H1 (cell line): ENCODE measurements around the gene SESN2. TPM values are rescaled to one million over a fixed set of nuclear protein-coding genes. Genes with fewer than 3 reads are reported as not detected.
A peak's percentile ranks its signal among the peaks of the same experiment; 100 is the strongest.

Experiments used
- CTCF ChIA-PET: fragments of 300-600 bp; sonication (Branson Sonifier 250); formaldehyde crosslinking; loops from one replicate; lab custom pipeline; 2021; ENCODE audit not compliant: partially characterized antibody; lab: Charles Lee
- POLR2A ChIA-PET: fragments of 300-600 bp; sonication (Branson Sonifier 250); formaldehyde crosslinking; loops from one replicate; lab custom pipeline; 2021; ENCODE audit warnings: inconsistent platforms; ENCODE audit not compliant: partially characterized antibody; lab: Charles Lee
- DNase-seq, 2 experiments: peaks; one replicate each; pipeline versions ENCODE4 v3.0.0 to v3.0.0-alpha.2; 2010 to 2022; ENCODE audit warnings: low spot score in 2 of 2, low read depth in 1 of 2, mixed read lengths in 1 of 2
- FAIRE-seq: peaks from 2 replicates; lab custom pipeline; 2011; peaks lifted over from hg19 to GRCh38; lab: Jason Lieb, UNC
- H2AFZ ChIP-seq: 2 replicates; pipeline ENCODE4 v1.8.1; 2012; ENCODE audit warnings: low read length, inconsistent platforms
- H2AK5ac ChIP-seq: 2 replicates; pipeline ENCODE4 v1.6.1; 2013; ENCODE audit warnings: low read depth, low read length
- H2BK120ac ChIP-seq: replicated peaks from 2 replicates; pipeline ENCODE3; 2013; ENCODE audit warnings: low read depth, low read length, inconsistent platforms
- H2BK12ac ChIP-seq: 2 replicates; pipeline ENCODE4 v1.6.1; 2013; ENCODE audit warnings: low read depth, low read length
- H2BK15ac ChIP-seq: 2 replicates; pipeline ENCODE4 v1.6.1; 2013; ENCODE audit warnings: low read length
- H2BK20ac ChIP-seq: 2 replicates; pipeline ENCODE4 v1.6.1; 2013; ENCODE audit warnings: low read length
- H2BK5ac ChIP-seq: 2 replicates; pipeline ENCODE4 v1.6.1; 2013; ENCODE audit warnings: low read depth, low read length
- H3K14ac ChIP-seq: 2 replicates; pipeline ENCODE4 v1.6.1; 2013; ENCODE audit warnings: inconsistent platforms; ENCODE audit not compliant: insufficient read length
- H3K18ac ChIP-seq: 2 replicates; pipeline ENCODE4 v1.6.1; 2013; ENCODE audit warnings: low read length; ENCODE audit errors: extremely low read depth
- H3K23ac ChIP-seq: 2 replicates; pipeline ENCODE4 v1.6.1; 2013; ENCODE audit warnings: inconsistent platforms; ENCODE audit not compliant: insufficient read length
- H3K23me2 ChIP-seq: 2 replicates; pipeline ENCODE4 v1.6.1; 2013; ENCODE audit warnings: low read depth, low read length
- H3K27ac ChIP-seq: 2 replicates; pipeline ENCODE4 v1.6.1; 2011; ENCODE audit warnings: low read depth, low read length, inconsistent platforms
- H3K27me3 ChIP-seq, 4 experiments: replicated peaks in 1 of 4; 1 replicate in 1 of 4; 2 replicates in 3 of 4; pipeline versions ENCODE4 v1.6.1 to v1.8.1; 2011 to 2013; ENCODE audit warnings: low read length in 3 of 4, mild to moderate bottlenecking in 3 of 4, inconsistent platforms in 2 of 4, mixed read lengths in 2 of 4, moderate library complexity in 1 of 4; ENCODE audit not compliant: control insufficient read depth in 3 of 4, insufficient read depth in 3 of 4; ENCODE audit errors: extremely low read depth in 1 of 4
- H3K36me3 ChIP-seq, 4 experiments: 2 replicates each; pipeline versions ENCODE4 v1.6.1 to v1.8.1; 2011 to 2013; ENCODE audit warnings: mild to moderate bottlenecking in 4 of 4, low read length in 3 of 4, moderate library complexity in 2 of 4, control low read depth in 1 of 4, inconsistent platforms in 1 of 4; ENCODE audit not compliant: insufficient read depth in 4 of 4, control insufficient read depth in 2 of 4
- H3K4ac ChIP-seq: replicated peaks from 2 replicates; pipeline ENCODE3; 2013; ENCODE audit warnings: low read length, low read depth, mixed read lengths, inconsistent platforms; ENCODE audit not compliant: insufficient read length
- H3K4me1 ChIP-seq, 4 experiments: replicated peaks in 1 of 4; 1 replicate in 1 of 4; 2 replicates in 3 of 4; pipeline versions ENCODE4 v1.6.1 to v1.8.1; 2011 to 2013; ENCODE audit warnings: low read length in 3 of 4, inconsistent platforms in 2 of 4, mixed read lengths in 1 of 4; ENCODE audit not compliant: insufficient read depth in 4 of 4, control insufficient read depth in 3 of 4
- H3K4me2 ChIP-seq, 2 experiments: 2 replicates each; pipeline versions ENCODE4 v1.6.1 to v1.8.1; 2011 to 2013; ENCODE audit warnings: low read depth in 2 of 2, low read length in 2 of 2, control low read depth in 1 of 2, inconsistent platforms in 1 of 2, mild to moderate bottlenecking in 1 of 2; ENCODE audit not compliant: insufficient read depth in 1 of 2
- H3K4me3 ChIP-seq, 4 experiments: fragments of 200-600, 300-600 bp in 1 of 4; sonication (generic), shearing (Covaris generic), sonication (Bioruptor Twin) in 1 of 4; 2 replicates each; pipeline versions ENCODE4 v1.5.1 to v1.8.1; 2011 to 2016; ENCODE audit warnings: low read length in 4 of 4, low read depth in 3 of 4, control low read depth in 2 of 4, inconsistent platforms in 2 of 4, mild to moderate bottlenecking in 2 of 4, mixed read lengths in 1 of 4, moderate library complexity in 1 of 4; ENCODE audit not compliant: insufficient read depth in 2 of 4; ENCODE audit errors: extremely low read depth in 1 of 4
- H3K56ac ChIP-seq: replicated peaks from 2 replicates; pipeline ENCODE3; 2013; ENCODE audit warnings: low read depth, mild to moderate bottlenecking, mixed read lengths, low read length, inconsistent platforms; ENCODE audit not compliant: insufficient read length
- H3K79me1 ChIP-seq: 2 replicates; pipeline ENCODE4 v1.6.1; 2013; ENCODE audit warnings: low read depth, low read length, control low read depth
- H3K79me2 ChIP-seq, 2 experiments: 2 replicates each; pipeline versions ENCODE4 v1.6.1 to v1.8.1; 2012 to 2013; ENCODE audit warnings: low read length in 2 of 2, mild to moderate bottlenecking in 2 of 2, inconsistent platforms in 1 of 2; ENCODE audit not compliant: insufficient read depth in 2 of 2, control insufficient read depth in 1 of 2
- H3K9ac ChIP-seq, 4 experiments: replicated peaks in 1 of 4; 1 replicate in 1 of 4; 2 replicates in 3 of 4; pipeline versions ENCODE4 v1.6.1 to v1.8.1; 2011 to 2013; ENCODE audit warnings: low read depth in 3 of 4, low read length in 3 of 4, control low read depth in 2 of 4, mild to moderate bottlenecking in 2 of 4, moderate library complexity in 2 of 4, inconsistent platforms in 1 of 4; ENCODE audit errors: extremely low read depth in 1 of 4
- H3K9me3 ChIP-seq, 2 experiments: 2 replicates each; pipeline versions ENCODE4 v1.6.1 to v1.8.1; 2012 to 2013; ENCODE audit warnings: mild to moderate bottlenecking in 2 of 2, moderate library complexity in 2 of 2, control low read depth in 1 of 2, inconsistent platforms in 1 of 2, low read depth in 1 of 2, low read length in 1 of 2, mixed read lengths in 1 of 2; ENCODE audit not compliant: insufficient read depth in 2 of 2
- H4K20me1 ChIP-seq, 2 experiments: replicated peaks in 1 of 2; 2 replicates each; pipeline versions ENCODE3 to v1.8.1; 2011 to 2013; ENCODE audit warnings: inconsistent platforms in 2 of 2, low read length in 2 of 2, mild to moderate bottlenecking in 1 of 2; ENCODE audit not compliant: insufficient read depth in 2 of 2, control insufficient read depth in 1 of 2
- H4K5ac ChIP-seq: 2 replicates; pipeline ENCODE4 v1.6.1; 2013; ENCODE audit warnings: low read length, low read depth, mixed read lengths, inconsistent platforms; ENCODE audit not compliant: insufficient read length
- H4K8ac ChIP-seq: 2 replicates; pipeline ENCODE4 v1.8.0; 2013; ENCODE audit warnings: mild to moderate bottlenecking, moderate library complexity, low read length, inconsistent platforms; ENCODE audit not compliant: insufficient read depth; ENCODE audit errors: extremely low read depth
- H4K91ac ChIP-seq: replicated peaks from 2 replicates; pipeline ENCODE3; 2013; ENCODE audit warnings: low read length, mixed read lengths, inconsistent platforms; ENCODE audit not compliant: insufficient read length
- ATF3 ChIP-seq: IDR thresholded peaks from 2 replicates; pipeline ENCODE4 v1.6.1; 2011; ENCODE audit warnings: low read depth, mild to moderate bottlenecking, low read length; ENCODE audit not compliant: insufficient read depth
- BACH1 ChIP-seq: IDR thresholded peaks from 2 replicates; pipeline ENCODE4 v1.6.1; 2012; ENCODE audit warnings: low read length, improper control_type of control experiment
- MAFK ChIP-seq: IDR thresholded peaks from 2 replicates; pipeline ENCODE4 v1.6.1; 2012; ENCODE audit warnings: low read depth, mild to moderate bottlenecking, improper control_type of control experiment, low read length
- POU5F1 ChIP-seq: IDR thresholded peaks from 2 replicates; pipeline ENCODE4 v1.6.1; 2011; ENCODE audit warnings: low read depth, mild to moderate bottlenecking, low read length, moderate library complexity
- SRF ChIP-seq: IDR thresholded peaks from 2 replicates; pipeline ENCODE4 v1.6.1; 2011; ENCODE audit warnings: mild to moderate bottlenecking, low read depth, low read length, moderate library complexity
- WGBS, 2 experiments: shearing (Covaris generic) in 1 of 2; methylation state at CpG; one replicate each; pipeline versions ENCODE4 v1.1.6 to v1.1.7; 2013 to 2015; ENCODE audit warnings: low lambda C conversion rate in 2 of 2, mixed read lengths in 2 of 2, inconsistent platforms in 1 of 2, low coverage in 1 of 2, missing lambda C conversion rate in 1 of 2; ENCODE audit not compliant: insufficient replicate concordance in 2 of 2, insufficient coverage in 1 of 2, insufficient read length in 1 of 2; ENCODE audit errors: extremely low coverage in 1 of 2, missing lambda C conversion rate in 1 of 2; 5-methylcytosine and 5-hydroxymethylcytosine counted together
- polyA plus RNA-seq, 7 experiments: library from polyadenylated mRNA; depleted of rRNA in 3 of 7; stranded (reverse) in 5 of 7; unstranded in 2 of 7; fragments of >200 nt in 5 of 7; fragments of 200-250 nt in 2 of 7; gene quantifications; 1 replicate in 5 of 7; 2 replicates in 1 of 7; 4 replicates in 1 of 7; pipeline versions ENCODE4 v1.2.1 to v1.2.3, GENCODE V29; 2011 to 2013; ENCODE audit warnings: missing spikeins in 2 of 7, mixed read lengths in 2 of 7
- total RNA-seq: library from RNA; stranded (reverse); fragmentation: NEBNext Ultra II Directional; extraction: Animal tissue kit (Norgen Biotek cat#: 25700); gene quantifications from 2 replicates; pipeline ENCODE4 v1.2.1, GENCODE V29; 2021
- TF ChIP-seq, protein P1 (sequence below): IDR thresholded peaks from 2 replicates; pipeline ENCODE4 v1.6.1; 2012; ENCODE audit warnings: inconsistent platforms

The SESN2 gene
- total and polyA plus RNA-seq, 2 of the 8 experiments (the other 6 are each of a cell fraction or from before 2014, with no cell fraction given) = 25.1 to 33.0 TPM

DNA sequence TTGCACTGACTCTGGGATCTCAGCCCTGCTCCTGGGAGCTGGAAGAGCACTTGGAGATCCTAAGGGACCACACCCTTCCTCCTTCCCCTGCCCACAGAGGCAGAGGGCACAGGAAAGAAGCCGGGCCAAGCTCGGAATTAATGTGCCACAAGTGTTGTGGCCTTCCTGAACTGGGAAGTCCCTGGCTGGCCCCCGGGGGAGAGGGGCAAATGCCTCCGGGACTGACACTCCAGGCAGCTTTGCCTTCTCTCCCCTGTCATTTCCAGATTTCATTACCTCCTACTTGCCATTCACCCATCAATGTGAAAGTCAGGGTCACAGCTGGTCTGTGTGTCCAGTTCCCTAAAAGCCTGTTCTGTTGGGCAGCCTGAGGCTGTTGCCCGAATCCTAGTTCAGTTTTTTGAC, 21.7 kb downstream of the SESN2 start:
- H3K56ac ChIP-seq = no peak overlapping the region
- no peak overlapping the region for H2BK120ac ChIP-seq
- no peak overlapping the region for H2AK5ac ChIP-seq
- H2AFZ ChIP-seq = no peak overlapping the region
- no peaks in the 10 kb centered on the region for H3K27me3 ChIP-seq
- no peaks in the 10 kb centered on the region for H3K23me2 ChIP-seq
- no peaks in the 10 kb centered on the region for H3K4me1 ChIP-seq
- H3K36me3 ChIP-seq = peaks cover 25 to 60% (median 43%) of the 10 kb centered on the region in 4 experiments
- H2BK20ac ChIP-seq = no peak overlapping the region
- WGBS, 2 experiments = 98% methylated on average over 5 of the region's 5 CpGs; no CpG with 5 or more reads in 1 of the 2 experiments
- no peak overlapping the region for H3K4me3 ChIP-seq
- H3K18ac ChIP-seq = no peak overlapping the region
- TF ChIP-seq MAFK (no peak), SRF (no peak), POU5F1 (no peak), BACH1 (no peak), ATF3 (no peak)
- TF ChIP-seq, protein P1, sequence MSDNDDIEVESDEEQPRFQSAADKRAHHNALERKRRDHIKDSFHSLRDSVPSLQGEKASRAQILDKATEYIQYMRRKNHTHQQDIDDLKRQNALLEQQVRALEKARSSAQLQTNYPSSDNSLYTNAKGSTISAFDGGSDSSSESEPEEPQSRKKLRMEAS = no peak
- H4K5ac ChIP-seq = no peak overlapping the region
- no peak overlapping the region for H3K27ac ChIP-seq
- no peaks in the 10 kb centered on the region for H3K79me2 ChIP-seq
- FAIRE-seq (no peak), DNase-seq (no peak)
- H4K20me1 ChIP-seq = peaks cover 0 to 5% of the 10 kb centered on the region in 2 experiments
- no peak overlapping the region for H3K14ac ChIP-seq
- no peaks in the 10 kb centered on the region for H3K9me3 ChIP-seq
- no peak overlapping the region for H3K23ac ChIP-seq
- CTCF ChIA-PET = interaction anchor here (0.6 to 2.7 kb wide), 4 partner anchors 32 to 356 kb away, joined by 3 to 9 read pairs (median 3); no protein-coding TSS in a partner anchor
- H4K91ac ChIP-seq = no peak overlapping the region
- no peak overlapping the region for H3K4ac ChIP-seq
- no peak overlapping the region for H4K8ac ChIP-seq
- H2BK12ac ChIP-seq = no peak overlapping the region
- H3K79me1 ChIP-seq = no peaks in the 10 kb centered on the region
- H2BK15ac ChIP-seq = no peak overlapping the region
- no peak overlapping the region for H3K9ac ChIP-seq
- POLR2A ChIA-PET = interaction anchor here (1.2 to 20.8 kb wide), 4 partner anchors 8 to 32 kb away, joined by 3 to 324 read pairs (median 5); partner anchors contain the start of gene SESN2
- no peak overlapping the region for H3K4me2 ChIP-seq
- 0 out of 2 replicates have a peak overlapping the region, but pooled peaks have one; percentile 24 for H2BK5ac ChIP-seq
